HepG2 (cell line): ENCODE data around the gene UNC5A. TPM values are rescaled to one million over a fixed set of nuclear protein-coding genes. Genes with fewer than 3 reads are reported as not detected.
A peak's percentile ranks its signal among the peaks of the same experiment; 100 is the strongest.

ENCODE experiments used
- ATAC-seq: fragments of 200-7000 bp; cut with Tn5 transposase; 3 replicates; pipeline ENCODE4 v1.9.1; 2020; ENCODE audit warnings: mild to moderate bottlenecking, moderate library complexity
- BruUV-seq: library from RNA; stranded (reverse); fragments of 400-500 nt; replicated peaks from 2 replicates; lab custom pipeline; 2021; lab: Mats Ljungman, UMichigan
- CTCF ChIA-PET: fragments of 300-600 bp; formaldehyde crosslinking; extraction: SDS; loops from one replicate; lab custom pipeline; 2021; ENCODE audit warnings: low total read pairs, inconsistent platforms, low intra/inter-chr PET ratio; lab: Yijun Ruan, JAX
- POLR2A ChIA-PET: fragments of 350-600 bp; sonication (Branson Sonifier 250); formaldehyde crosslinking; loops from one replicate; lab custom pipeline; 2020; ENCODE audit warnings: antibody characterized with exemption, inconsistent platforms; lab: Yijun Ruan, JAX
- DNase-seq: peaks from one replicate; pipeline ENCODE4 v3.0.0-alpha.2; 2015; ENCODE audit warnings: low spot score
- FAIRE-seq: peaks from 3 replicates; lab custom pipeline; 2011; peaks lifted over from hg19 to GRCh38; lab: Jason Lieb, UNC
- H2AFZ ChIP-seq: one replicate; pipeline ENCODE4 v1.6.1; 2011; ENCODE audit warnings: low read length, inconsistent platforms
- H3K27ac ChIP-seq: fragments of 300-600 bp; 3 replicates; pipeline ENCODE4 v1.8.0; 2011; ENCODE audit warnings: mixed run types, mild to moderate bottlenecking, mixed read lengths, low read length, inconsistent platforms; ENCODE audit not compliant: insufficient read depth; ENCODE audit errors: extremely low read length
- H3K27me3 ChIP-seq, 2 experiments: fragments of 200-600 bp in 1 of 2; 2 replicates in 1 of 2; 3 replicates in 1 of 2; pipeline versions ENCODE4 v1.6.0 to v1.8.0; 2011; ENCODE audit warnings: low read length in 2 of 2, mild to moderate bottlenecking in 2 of 2, moderate library complexity in 2 of 2, inconsistent platforms in 1 of 2; ENCODE audit not compliant: insufficient read depth in 2 of 2, control insufficient read depth in 1 of 2
- H3K36me3 ChIP-seq, 2 experiments: fragments of 200-600 bp in 1 of 2; replicated peaks in 1 of 2; 2 replicates in 1 of 2; 3 replicates in 1 of 2; pipeline versions ENCODE4 v1.5.1 to v1.8.0; 2011; ENCODE audit warnings: low read length in 2 of 2, inconsistent platforms in 1 of 2; ENCODE audit not compliant: insufficient read depth in 2 of 2, control insufficient read depth in 1 of 2
- H3K4me1 ChIP-seq: 2 replicates; pipeline ENCODE4 v1.5.1; 2012; ENCODE audit warnings: low read length, inconsistent platforms; ENCODE audit not compliant: insufficient read depth
- H3K4me2 ChIP-seq: 2 replicates; pipeline ENCODE4 v1.6.0; 2011; ENCODE audit warnings: low read depth, low read length, inconsistent platforms
- H3K4me3 ChIP-seq, 3 experiments: fragments of 200-600 bp in 1 of 3; sonication (generic), shearing (Covaris generic) in 1 of 3; replicated peaks in 1 of 3; 2 replicates each; pipeline ENCODE4 v1.5.1; 2011 to 2016; ENCODE audit warnings: low read length in 3 of 3, inconsistent platforms in 2 of 3, low read depth in 2 of 3, mild to moderate bottlenecking in 2 of 3, control low read depth in 1 of 3, mixed read lengths in 1 of 3; ENCODE audit not compliant: insufficient read depth in 1 of 3
- H3K79me2 ChIP-seq: one replicate; pipeline ENCODE4 v1.6.1; 2011; ENCODE audit warnings: low read length, inconsistent platforms; ENCODE audit not compliant: insufficient read depth
- H3K9ac ChIP-seq: 2 replicates; pipeline ENCODE4 v1.6.0; 2011; ENCODE audit warnings: mild to moderate bottlenecking, low read depth, low read length, inconsistent platforms; ENCODE audit not compliant: insufficient read depth
- H3K9me3 ChIP-seq: 2 replicates; pipeline ENCODE4 v1.5.1; 2012; ENCODE audit warnings: mild to moderate bottlenecking, low read length
- H4K20me1 ChIP-seq: 2 replicates; pipeline ENCODE4 v1.6.0; 2011; ENCODE audit warnings: inconsistent platforms, mild to moderate bottlenecking, low read length, moderate library complexity; ENCODE audit not compliant: insufficient read depth
- HDAC6 ChIP-seq: fragments of 200-600 bp; sonication (generic); IDR thresholded peaks from 2 replicates; pipeline ENCODE4 v1.7.0; 2017; ENCODE audit warnings: mild to moderate bottlenecking, antibody characterized with exemption, low read length, low read depth
- MAFG ChIP-seq: sonication (generic); formaldehyde crosslinking; IDR thresholded peaks from 2 replicates; pipeline ENCODE4 v1.5.1; 2020; ENCODE audit warnings: mild to moderate bottlenecking, missing genetic modification reagents
- WGBS: methylation state at CpG from one replicate; pipeline ENCODE4 v1.1.6; 2017; ENCODE audit warnings: low lambda C conversion rate; 5-methylcytosine and 5-hydroxymethylcytosine counted together
- in situ Hi-C: cut with HindIII; loops from 2 replicates; pipeline ENCODE4 v1.10.0; 2017; ENCODE audit warnings: low pct_unique_long_range_greater_than_20kb; ENCODE audit not compliant: extremely low pct_ligation_motif_present
- intact Hi-C: fragments of 100-400 bp; cut with micrococcal nuclease; formaldehyde crosslinking; loops from one replicate; pipeline ENCODE4 v1.10.0; 2022; ENCODE audit not compliant: unreplicated experiment
- polyA plus RNA-seq, 8 experiments: library from polyadenylated mRNA; depleted of rRNA in 3 of 8; stranded (reverse) in 7 of 8; unstranded in 1 of 8; fragments of >200 nt; fragmentation: Illumina TruSeq in 4 of 8; extraction: Trizol in 4 of 8; gene quantifications; 2 replicates each; pipeline versions ENCODE4 v1.2.1 to v1.2.3, GENCODE V29; 2011 to 2016; ENCODE audit warnings: low read depth in 4 of 8, missing spikeins in 1 of 8, mixed read lengths in 1 of 8; ENCODE audit not compliant: insufficient read depth in 1 of 8
- total RNA-seq, 5 experiments: library from RNA; depleted of rRNA; stranded (reverse); fragments of >200 nt; fragmentation: Illumina TruSeq; extraction: Trizol; gene quantifications; 2 replicates each; pipeline ENCODE4 v1.2.3, GENCODE V29; 2016; ENCODE audit warnings: low read depth in 1 of 5
- TF ChIP-seq, protein P1 (sequence below): fragments of 450-650 bp; IDR thresholded peaks from 2 replicates; pipeline ENCODE4 v1.6.1; 2016

Gene UNC5A
- total and polyA plus RNA-seq, 2 of the 13 experiments (the other 11 are each of a cell fraction or from before 2014, with no cell fraction given) = not detected

DNA sequence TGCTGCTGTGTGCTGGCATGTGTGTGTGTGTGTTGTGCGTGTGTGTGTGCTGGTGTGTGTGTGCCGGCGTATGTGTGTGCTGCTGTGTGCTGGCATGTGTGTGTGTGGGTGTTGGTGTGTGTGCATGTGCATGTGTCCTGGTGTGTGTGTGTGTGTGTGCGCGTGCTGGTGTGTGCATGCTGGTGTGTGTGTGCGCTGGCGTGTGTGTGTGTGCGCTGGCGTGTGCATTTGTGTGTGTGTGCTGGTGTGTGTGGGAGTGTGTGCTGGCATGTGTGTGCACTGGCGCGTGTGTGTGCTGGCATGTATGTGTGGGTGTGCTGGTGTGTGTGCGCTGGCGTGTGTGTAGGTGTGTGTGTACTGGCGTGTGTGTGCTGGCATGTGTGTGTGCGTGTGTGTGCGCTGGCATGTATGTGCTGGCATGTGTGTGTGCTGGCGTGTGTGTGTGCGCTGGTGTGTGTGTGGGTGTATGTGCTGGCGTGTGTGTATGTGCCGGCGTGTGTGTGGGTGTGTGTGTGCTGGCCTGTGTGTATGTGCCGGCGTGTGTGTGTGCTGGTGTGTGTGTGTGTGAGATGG, 20.1 kb downstream of the UNC5A start:
- Histone ChIP-seq H3K9ac (no peak overlapping the region), H2AFZ (no peak overlapping the region), H3K9me3 (no peaks in the 10 kb centered on the region), H3K4me2 (no peak overlapping the region), H3K36me3 (no peaks in the 10 kb centered on the region), H3K4me1 (peaks cover 9% of the 10 kb centered on the region; the same call in 1 of the 2 replicates), H3K4me3 (no peak overlapping the region), H3K27ac (no peak overlapping the region), H3K79me2 (no peaks in the 10 kb centered on the region), H4K20me1 (no peaks in the 10 kb centered on the region), H3K27me3 (peaks cover 2 to 5% of the 10 kb centered on the region in 2 experiments; a peak in 2 of 5 replicates)
- WGBS = 77% methylated on average over 23 of the region's 23 CpGs
- ATAC-seq (no peak), DNase-seq (no peak), FAIRE-seq (no peak)
- in situ Hi-C loops (no loop called here), intact Hi-C loops (no loop called here)
- ChIA-PET POLR2A (no interaction called here), CTCF (no interaction called here)
- BruUV-seq = no TSS peak
- TF ChIP-seq, protein P1, sequence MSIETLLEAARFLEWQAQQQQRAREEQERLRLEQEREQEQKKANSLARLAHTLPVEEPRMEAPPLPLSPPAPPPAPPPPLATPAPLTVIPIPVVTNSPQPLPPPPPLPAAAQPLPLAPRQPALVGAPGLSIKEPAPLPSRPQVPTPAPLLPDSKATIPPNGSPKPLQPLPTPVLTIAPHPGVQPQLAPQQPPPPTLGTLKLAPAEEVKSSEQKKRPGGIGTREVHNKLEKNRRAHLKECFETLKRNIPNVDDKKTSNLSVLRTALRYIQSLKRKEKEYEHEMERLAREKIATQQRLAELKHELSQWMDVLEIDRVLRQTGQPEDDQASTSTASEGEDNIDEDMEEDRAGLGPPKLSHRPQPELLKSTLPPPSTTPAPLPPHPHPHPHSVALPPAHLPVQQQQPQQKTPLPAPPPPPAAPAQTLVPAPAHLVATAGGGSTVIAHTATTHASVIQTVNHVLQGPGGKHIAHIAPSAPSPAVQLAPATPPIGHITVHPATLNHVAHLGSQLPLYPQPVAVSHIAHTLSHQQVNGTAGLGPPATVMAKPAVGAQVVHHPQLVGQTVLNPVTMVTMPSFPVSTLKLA = peak; percentile 4; the same call in 1 of the 2 replicates
- TF ChIP-seq HDAC6 = no peak

DNA sequence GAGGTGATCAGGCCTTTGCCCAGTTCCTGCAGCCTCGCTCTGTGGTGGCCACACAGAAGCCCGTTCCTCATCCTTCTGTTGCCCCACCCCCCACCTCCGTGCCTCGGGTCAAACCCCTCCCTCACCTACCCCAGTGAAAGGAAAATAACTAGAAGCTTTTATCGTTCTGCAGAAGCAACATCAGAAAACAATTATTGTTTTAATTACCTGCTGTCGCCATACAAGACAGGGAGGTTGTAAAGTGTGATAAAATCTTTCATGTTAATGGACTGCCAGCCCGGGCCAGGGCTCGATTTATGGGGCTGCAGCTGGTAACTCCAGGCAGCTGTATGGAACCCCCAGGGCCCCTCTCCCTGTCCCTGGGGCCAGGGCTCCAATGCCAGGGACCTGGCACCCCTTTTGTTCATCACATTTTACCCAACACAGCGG, 20.6 kb downstream of the UNC5A start:
- Histone ChIP-seq H2AFZ (no peak overlapping the region), H3K36me3 (no peaks in the 10 kb centered on the region), H3K27ac (no peak overlapping the region), H3K9ac (no peak overlapping the region), H3K4me3 (no peak overlapping the region), H4K20me1 (no peaks in the 10 kb centered on the region), H3K9me3 (no peaks in the 10 kb centered on the region), H3K4me2 (no peak overlapping the region), H3K27me3 (peaks cover 1 to 6% of the 10 kb centered on the region in 2 experiments; a peak in 3 of 5 replicates), H3K4me1 (peaks cover 9% of the 10 kb centered on the region; the same call in 1 of the 2 replicates), H3K79me2 (no peaks in the 10 kb centered on the region)
- ATAC-seq (no peak), DNase-seq (no peak), FAIRE-seq (no peak)
- WGBS = 15% methylated on average over 8 of the region's 9 CpGs
- intact Hi-C loops = no loop called here
- in situ Hi-C loops = no loop called here
- CTCF ChIA-PET = no interaction called here
- POLR2A ChIA-PET = no interaction called here
- BruUV-seq = no TSS peak
- no peak for TF ChIP-seq MAFG (CRISPR knock-in tag)
